ENCODE data around the gene TPRN.

TPRN gene

DNA sequence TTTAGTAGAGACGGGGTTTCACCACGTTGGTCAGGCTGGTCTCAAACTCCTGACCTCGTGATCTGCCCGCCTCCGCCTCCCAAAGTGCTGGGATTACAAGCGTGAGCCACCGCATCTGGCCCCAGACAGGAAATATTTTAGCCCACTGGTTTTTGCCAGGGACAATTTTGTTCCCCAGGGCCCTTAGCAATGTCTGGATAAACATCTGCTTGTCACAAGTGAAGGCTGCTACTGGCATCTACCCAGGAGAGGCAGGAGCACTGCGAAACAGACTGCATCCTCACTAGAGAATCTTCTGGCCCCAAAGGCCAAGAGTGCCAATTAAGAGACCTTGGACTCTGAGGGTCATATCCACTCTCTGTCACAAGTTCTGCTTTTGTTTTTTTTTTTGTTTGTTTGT, 2.4 kb upstream of the TPRN start:
- peaks cover 31% of the 10 kb centered on the region for H3K79me2 ChIP-seq (ENCODE audit: insufficient read depth, low read length)

DNA sequence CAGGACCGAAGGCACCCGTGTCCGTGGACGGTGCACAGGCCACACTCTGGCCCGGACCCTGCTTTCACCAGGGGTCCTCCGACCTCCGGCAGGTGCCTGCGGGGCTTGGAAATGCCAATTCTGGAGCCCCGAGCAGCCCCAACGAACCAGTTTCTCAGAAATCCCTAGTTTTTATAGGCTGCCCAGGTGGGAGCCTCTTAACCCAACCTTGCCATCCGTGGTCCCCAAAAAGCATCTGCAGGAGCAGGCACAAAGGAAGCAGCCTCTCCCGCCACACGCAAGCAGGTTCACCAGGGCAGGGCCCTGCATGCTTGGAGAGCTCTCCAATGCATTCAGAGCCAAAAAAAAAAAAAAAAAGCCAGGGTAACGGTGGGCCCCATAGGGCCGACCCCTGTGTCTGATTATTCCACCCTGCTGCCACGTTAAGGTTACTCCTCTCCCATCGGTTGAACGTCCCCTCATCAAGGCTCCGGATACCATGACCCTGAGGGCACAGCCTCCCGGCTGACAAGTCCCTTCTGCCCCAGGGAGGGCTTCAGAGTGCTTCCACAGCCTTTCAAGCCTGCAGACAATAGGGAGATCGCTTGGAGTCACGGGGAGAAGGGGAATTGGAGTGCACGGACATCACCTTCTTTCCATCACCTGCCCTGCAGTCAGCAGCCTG, 796 bp upstream of the TPRN start:
- Histone ChIP-seq H3F3A (ENCODE audit: insufficient read depth) (peaks cover 12% of the 10 kb centered on the region), H3K9ac (ENCODE audit: low read length) (peak overlapping the region; percentile 80), H3K9me3 (ENCODE audit: insufficient read depth, low read length) (no peaks in the 10 kb centered on the region), H3K4me3 (ENCODE audit: insufficient read depth, low read length, poor library complexity, severe bottlenecking) (peak overlapping the region; percentile 68), H2AFZ (ENCODE audit: low read depth, low read length, severe bottlenecking) (no peak overlapping the region), H3K79me2 (ENCODE audit: insufficient read depth, low read length) (peaks cover 23% of the 10 kb centered on the region), H3K27ac (ENCODE audit: low read depth, low read length) (peak overlapping the region; percentile 62), H3K9me2 (replicated peaks; ENCODE audit: insufficient read depth, low read length) (no peaks in the 10 kb centered on the region), H4K20me1 (ENCODE audit: low read depth, low read length) (no peaks in the 10 kb centered on the region), H3K36me3 (ENCODE audit: low read length) (no peaks in the 10 kb centered on the region), H3K4me2 (ENCODE audit: low read depth, low read length, poor library complexity, severe bottlenecking) (peak overlapping the region; percentile 69), H3K27me3 (ENCODE audit: low read length) (no peaks in the 10 kb centered on the region)
- TF ChIP-seq EZH2phosphoT487 (conservative IDR thresholded peaks at IDR 0.05; ENCODE audit: low read length): no peak
- TF ChIP-seq, protein P1, sequence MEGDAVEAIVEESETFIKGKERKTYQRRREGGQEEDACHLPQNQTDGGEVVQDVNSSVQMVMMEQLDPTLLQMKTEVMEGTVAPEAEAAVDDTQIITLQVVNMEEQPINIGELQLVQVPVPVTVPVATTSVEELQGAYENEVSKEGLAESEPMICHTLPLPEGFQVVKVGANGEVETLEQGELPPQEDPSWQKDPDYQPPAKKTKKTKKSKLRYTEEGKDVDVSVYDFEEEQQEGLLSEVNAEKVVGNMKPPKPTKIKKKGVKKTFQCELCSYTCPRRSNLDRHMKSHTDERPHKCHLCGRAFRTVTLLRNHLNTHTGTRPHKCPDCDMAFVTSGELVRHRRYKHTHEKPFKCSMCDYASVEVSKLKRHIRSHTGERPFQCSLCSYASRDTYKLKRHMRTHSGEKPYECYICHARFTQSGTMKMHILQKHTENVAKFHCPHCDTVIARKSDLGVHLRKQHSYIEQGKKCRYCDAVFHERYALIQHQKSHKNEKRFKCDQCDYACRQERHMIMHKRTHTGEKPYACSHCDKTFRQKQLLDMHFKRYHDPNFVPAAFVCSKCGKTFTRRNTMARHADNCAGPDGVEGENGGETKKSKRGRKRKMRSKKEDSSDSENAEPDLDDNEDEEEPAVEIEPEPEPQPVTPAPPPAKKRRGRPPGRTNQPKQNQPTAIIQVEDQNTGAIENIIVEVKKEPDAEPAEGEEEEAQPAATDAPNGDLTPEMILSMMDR (IDR thresholded peaks at IDR 0.05; ENCODE audit: insufficient read depth, low read length, poor library complexity, severe bottlenecking): no peak

More for the DNA sequence above, 2.4 kb upstream of the TPRN start:
- Histone ChIP-seq H3K36me3 (ENCODE audit: low read length) (no peaks in the 10 kb centered on the region), H3F3A (ENCODE audit: insufficient read depth) (peaks cover 12% of the 10 kb centered on the region), H3K4me2 (ENCODE audit: low read depth, low read length, poor library complexity, severe bottlenecking) (peak overlapping the region; percentile 32), H3K9me2 (replicated peaks; ENCODE audit: insufficient read depth, low read length) (no peaks in the 10 kb centered on the region), H4K20me1 (ENCODE audit: low read depth, low read length) (no peaks in the 10 kb centered on the region), H3K9me3 (ENCODE audit: insufficient read depth, low read length) (no peaks in the 10 kb centered on the region), H3K9ac (ENCODE audit: low read length) (0 out of 2 replicates have a peak overlapping the region, but pooled peaks have one; percentile 2), H3K27me3 (ENCODE audit: low read length) (no peaks in the 10 kb centered on the region), H3K4me3 (ENCODE audit: insufficient read depth, low read length, poor library complexity, severe bottlenecking) (no peak overlapping the region), H3K27ac (ENCODE audit: low read depth, low read length) (peak overlapping the region; percentile 8; the same call in 1 of the 2 replicates), H2AFZ (ENCODE audit: low read depth, low read length, severe bottlenecking) (no peak overlapping the region)
- TF ChIP-seq, protein P1 (IDR thresholded peaks at IDR 0.05; ENCODE audit: insufficient read depth, low read length, poor library complexity, severe bottlenecking): no peak
- TF ChIP-seq EZH2phosphoT487 (conservative IDR thresholded peaks at IDR 0.05; ENCODE audit: low read length): no peak

DNA sequence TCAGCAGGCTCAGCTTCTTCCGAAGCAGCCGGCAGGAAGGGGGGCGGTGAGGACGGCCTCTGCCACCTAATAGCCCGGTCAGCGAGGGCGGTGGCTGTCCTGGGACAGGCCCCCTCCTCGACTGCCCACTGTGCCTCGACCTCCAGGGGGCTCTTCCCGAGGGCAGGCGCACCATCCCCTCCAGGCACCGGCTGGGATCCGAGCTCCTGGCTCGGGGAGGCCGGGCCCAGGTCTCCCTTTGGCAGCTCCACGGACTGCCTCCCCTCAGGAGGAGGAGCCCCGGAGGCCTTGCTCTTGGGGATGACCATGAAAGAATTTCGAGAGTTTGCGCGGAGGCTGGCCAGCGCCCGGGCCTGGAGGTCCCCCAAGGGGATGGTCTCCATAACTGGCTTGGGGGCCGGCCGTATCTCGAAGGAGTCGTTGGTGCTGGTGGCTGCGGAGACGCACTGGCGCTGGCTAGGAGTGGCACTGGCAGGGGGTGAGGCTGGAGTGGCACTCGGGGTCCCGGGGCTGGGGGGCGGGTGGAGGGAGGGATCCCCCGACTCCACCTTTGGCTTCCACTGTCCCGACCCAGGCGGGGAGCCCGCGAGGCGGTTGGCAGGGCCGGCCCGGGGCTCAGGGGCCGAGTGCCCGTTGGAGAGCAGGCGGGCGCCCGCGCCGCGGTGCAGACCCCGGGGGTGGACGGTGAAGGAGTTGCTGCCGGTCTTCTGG, 975 bp downstream of the TPRN start:
- Histone ChIP-seq H3K9me2 (replicated peaks; ENCODE audit: insufficient read depth, low read length) (no peaks in the 10 kb centered on the region), H3F3A (ENCODE audit: insufficient read depth) (peaks cover 12% of the 10 kb centered on the region), H3K9me3 (ENCODE audit: insufficient read depth, low read length) (no peaks in the 10 kb centered on the region), H4K20me1 (ENCODE audit: low read depth, low read length) (no peaks in the 10 kb centered on the region), H3K36me3 (ENCODE audit: low read length) (no peaks in the 10 kb centered on the region), H3K4me2 (ENCODE audit: low read depth, low read length, poor library complexity, severe bottlenecking) (peak overlapping the region; percentile 59), H3K27ac (ENCODE audit: low read depth, low read length) (no peak overlapping the region), H2AFZ (ENCODE audit: low read depth, low read length, severe bottlenecking) (no peak overlapping the region), H3K79me2 (ENCODE audit: insufficient read depth, low read length) (peaks cover 8% of the 10 kb centered on the region), H3K27me3 (ENCODE audit: low read length) (no peaks in the 10 kb centered on the region), H3K9ac (ENCODE audit: low read length) (peak overlapping the region; percentile 46; the same call in 1 of the 2 replicates), H3K4me3 (ENCODE audit: insufficient read depth, low read length, poor library complexity, severe bottlenecking) (peak overlapping the region; percentile 39)
- TF ChIP-seq, protein P1 (IDR thresholded peaks at IDR 0.05; ENCODE audit: insufficient read depth, low read length, poor library complexity, severe bottlenecking): no peak
- no peak for TF ChIP-seq EZH2phosphoT487 (conservative IDR thresholded peaks at IDR 0.05; ENCODE audit: low read length)
